Measurements from ENCODE around the gene CCR9.
"Not testable (repeated sequence)": the region's sequence is repeated elsewhere in the genome, so short reads cannot be mapped to it uniquely, and the experiment has no call there.

Gene CCR9, protein sequence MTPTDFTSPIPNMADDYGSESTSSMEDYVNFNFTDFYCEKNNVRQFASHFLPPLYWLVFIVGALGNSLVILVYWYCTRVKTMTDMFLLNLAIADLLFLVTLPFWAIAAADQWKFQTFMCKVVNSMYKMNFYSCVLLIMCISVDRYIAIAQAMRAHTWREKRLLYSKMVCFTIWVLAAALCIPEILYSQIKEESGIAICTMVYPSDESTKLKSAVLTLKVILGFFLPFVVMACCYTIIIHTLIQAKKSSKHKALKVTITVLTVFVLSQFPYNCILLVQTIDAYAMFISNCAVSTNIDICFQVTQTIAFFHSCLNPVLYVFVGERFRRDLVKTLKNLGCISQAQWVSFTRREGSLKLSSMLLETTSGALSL

DNA sequence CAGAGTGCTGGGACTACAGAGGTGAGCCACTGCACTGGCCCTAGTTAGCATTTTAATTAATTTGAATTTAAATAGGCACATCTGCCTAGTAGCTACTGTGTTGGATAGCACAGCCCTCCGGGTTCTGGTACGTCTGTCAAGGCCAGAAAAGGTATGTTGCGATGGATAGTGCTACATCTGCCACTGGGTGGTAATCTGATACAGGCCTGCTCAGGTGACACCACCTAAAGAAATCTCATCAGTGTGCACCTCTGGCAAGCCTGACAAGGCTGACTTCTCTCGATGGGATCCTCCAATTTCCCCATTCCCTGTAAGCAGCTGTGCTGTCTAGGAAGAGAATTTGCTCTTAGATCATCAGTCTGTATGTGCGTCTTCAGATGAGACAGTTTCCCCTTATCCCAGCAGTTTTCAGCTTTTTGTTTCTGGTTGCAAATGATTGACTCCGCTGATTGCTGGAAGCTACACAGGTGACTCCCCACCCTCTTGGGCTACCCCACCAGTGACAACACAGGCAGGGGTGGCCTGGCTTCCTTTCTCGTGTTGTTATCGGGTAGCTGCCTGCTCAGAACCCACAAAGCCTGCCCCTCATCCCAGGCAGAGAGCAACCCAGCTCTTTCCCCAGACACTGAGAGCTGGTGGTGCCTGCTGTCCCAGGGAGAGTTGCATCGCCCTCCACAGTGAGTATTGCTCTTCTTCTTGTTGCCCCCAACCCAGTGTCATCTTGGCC is at the start of gene CCR9:
Gene CCR9, plus strand, starts transcription at position 565 of the 727 bp plus-strand sequence. CDS start 8,391 bp downstream, outside the sequence.
- no peak for DNase-seq (ENCODE audit: low read depth)

DNA sequence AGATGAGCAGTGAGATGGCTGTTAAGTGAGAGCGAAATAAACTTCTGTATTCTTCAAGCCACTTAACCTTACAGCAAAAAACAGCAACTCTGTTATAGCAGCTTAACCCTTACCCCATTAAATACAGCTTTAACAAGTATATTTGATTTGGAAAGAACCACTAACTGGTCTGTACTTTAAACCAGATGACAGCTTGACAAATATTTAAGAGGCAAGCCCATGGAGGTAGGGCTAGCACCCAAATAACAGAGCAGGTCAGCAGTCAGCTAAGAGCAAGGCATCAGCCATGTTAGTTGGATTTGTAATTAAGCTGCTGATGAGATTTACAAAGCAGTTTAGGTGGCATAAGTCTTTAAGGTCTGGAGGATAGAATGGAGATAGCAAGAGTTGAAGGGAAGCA is 47.9 kb upstream of the CCR9 start:
- no peak for DNase-seq (ENCODE audit: low read depth)

DNA sequence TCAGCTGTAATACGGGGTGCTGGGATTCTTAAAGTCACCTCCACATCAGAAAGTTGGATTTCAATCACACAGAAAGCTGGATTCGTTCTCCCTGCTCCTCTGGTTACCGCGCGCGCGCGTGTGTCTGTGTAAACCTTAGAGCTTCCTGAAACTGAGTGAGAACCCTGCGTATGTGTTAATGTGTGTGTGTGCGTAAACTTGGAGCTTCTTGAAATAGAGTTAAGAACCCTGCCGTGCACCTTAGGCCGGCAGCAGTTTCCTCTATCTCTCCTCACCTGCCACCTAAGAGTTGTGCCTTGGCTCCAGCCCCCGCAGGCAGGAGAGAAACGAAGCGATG is 45.0 kb upstream of the CCR9 start:
- peak; percentile 16 for DNase-seq (ENCODE audit: low read depth)

DNA sequence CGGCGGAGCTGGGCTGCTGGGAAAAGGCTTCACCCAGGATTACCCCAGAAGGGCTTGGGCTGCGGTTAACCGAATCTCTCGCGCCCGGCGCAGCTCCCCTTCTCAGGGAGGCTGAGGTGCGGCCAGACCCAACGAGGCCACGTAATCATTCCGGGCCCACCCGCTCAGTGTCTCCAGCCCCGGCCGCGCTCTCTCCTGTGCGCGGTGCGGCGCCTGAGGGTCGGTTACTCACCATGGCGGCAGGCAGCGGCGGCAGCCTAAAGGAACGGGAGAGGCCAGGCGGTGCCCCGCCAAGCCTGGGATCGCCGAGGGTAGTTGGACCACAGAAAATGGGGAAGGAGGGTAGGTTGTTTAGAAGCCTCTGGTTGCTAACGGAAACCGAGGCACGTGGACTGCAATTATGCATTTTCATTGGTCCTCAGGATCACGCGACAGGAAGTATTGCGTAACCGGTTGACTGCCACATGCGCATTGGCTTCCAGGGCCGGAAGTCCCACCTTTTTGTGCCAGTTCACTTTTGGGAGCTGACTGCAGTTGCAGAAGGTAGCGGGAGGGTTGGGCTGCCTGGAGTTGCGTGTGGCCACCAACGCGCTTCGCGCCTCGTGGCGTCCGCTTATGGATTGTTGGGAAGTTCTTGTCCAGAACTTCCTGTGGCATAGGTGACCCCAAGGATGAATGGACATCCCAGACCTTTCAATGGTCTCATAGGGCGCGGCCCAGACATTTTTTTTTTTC is 44.4 kb upstream of the CCR9 start, which contains the start of gene LZTFL1:
Gene LZTFL1, minus strand, starts transcription at position 363 of the 735 bp plus-strand sequence. Its CDS starts 128 bp downstream, at position 235.
- peak; percentile 74 for DNase-seq (ENCODE audit: low read depth)

DNA sequence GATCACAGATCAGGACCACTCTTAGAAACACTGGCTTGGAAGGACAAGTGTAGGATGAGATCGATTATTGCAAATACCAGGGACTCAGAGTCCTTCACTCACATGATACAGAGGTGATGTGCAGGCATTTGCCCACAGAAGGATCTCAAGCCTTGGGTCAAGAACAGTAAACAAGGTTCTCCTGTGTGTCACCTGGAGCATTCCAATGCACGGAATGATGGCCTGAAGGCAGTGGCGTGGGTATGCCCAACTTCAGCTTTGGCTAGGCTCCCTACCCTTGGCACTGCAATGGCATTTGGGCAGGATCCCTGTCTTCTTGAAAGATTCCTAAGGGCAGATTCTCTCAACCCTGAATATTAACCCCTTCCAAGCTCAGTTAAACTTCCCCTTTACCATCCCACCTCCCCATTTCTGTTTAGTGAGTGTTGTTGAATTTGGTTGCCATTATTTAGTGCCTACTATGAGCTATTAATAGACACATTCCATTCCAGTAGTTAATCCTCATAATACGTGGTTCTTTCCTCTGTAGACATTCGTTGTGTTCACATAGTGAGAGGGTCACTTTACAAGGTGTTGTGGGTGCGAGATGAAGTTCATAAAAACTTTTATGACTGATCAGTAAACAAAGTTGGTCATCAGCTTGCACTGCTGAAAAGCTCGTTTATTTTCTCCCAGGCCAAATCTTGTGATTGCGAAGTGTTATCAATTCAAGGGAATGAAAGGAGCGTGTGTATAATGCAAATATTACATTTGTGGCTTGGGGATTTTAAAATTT is 43.3 kb upstream of the CCR9 start:
- no peak for DNase-seq (ENCODE audit: low read depth)

DNA sequence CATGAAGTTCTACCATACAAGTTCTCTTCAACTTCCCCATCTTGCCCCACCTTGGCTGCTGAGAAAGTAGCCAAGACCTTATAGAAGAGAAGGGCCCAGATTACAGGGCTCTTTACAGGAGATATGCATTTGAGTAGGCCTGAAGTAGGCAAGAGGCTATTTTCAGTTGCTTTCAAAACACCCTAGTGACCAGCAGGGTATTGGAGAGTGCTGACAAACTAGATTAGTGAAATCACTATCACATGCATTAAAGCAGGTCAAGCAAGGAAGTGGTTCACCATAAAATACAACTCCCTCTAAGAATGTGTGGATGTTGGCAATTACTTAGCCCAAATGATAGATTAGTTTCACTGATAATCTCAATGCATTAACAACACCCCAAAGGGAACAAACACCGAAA is 41.7 kb upstream of the CCR9 start:
- no peak for DNase-seq (ENCODE audit: low read depth)

DNA sequence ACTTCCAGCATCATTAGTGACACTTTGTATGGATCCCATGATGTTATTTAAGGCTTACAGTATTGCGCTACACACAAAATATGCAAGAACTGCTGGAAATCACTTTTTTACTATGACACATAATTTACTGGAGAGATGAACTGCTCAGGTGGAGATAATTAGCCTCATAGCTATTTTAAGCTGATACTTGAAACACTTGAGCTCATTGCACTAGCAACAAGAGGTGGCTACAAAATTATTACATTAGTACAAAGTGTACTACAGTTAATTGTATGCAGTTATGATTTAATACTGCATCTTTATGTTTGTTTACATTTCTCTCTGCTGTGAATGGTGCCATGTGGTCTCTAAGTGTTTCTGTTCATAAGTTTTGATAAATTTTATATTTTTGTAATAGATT is 38.0 kb upstream of the CCR9 start:
- no peak for DNase-seq (ENCODE audit: low read depth)

DNA sequence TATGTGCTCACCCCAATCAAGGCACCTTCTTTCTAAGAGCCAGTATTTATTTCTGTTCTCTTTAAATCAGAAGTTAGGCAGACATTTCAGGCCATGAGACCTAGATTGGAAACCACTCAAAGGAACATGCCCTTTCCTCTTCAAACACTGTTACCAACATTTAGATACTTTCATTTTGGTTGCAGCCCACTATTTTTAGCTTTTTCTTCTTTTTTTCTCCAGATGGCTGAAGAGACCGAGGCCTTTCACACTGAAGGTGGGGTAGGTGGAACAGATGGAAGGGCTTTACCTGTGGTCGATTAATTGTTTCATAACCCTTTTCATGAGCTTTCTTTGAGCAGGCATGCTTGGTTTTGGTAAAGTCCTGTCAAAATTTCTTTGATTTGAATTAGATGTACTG is 33.5 kb upstream of the CCR9 start:
- DNase-seq (ENCODE audit: low read depth): no peak

DNA sequence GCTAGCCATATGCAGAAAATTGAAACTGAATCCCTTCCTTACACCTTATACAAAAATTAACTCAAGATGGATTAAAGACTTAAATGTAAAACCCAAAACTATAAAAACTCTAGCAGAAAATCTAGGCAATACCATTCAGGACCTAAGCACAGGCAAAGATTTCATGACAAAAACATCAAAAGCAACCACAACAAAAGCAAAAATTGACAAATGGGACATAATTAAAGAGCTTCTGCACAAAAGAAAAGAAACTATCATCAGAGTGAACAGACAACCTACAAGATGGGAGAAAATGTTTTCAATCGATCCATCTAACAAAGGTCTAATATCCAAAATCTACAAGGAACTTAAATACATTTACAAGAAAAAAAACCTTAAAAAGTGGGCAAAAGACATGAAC is 30.0 kb upstream of the CCR9 start:
- DNase-seq (ENCODE audit: low read depth): not testable (repeated sequence)

DNA sequence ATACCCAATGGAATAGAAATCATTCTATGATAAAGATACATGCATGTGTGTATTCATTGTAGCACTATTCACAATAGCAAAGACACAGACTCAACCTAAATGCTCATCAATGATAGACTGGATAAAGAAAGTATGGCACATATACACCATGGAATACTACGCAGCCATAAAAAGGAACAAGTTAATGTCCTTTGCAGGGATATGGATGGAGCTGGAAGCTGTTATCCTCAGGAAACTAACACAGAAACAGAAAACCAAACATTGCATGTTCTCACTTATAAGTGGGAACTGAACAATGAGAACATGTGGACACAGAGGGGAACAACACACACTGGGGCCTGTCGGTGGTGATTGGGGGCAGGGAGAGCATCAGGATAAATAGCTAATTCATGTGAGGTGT is 29.3 kb upstream of the CCR9 start:
- DNase-seq (ENCODE audit: low read depth): not testable (repeated sequence)

DNA sequence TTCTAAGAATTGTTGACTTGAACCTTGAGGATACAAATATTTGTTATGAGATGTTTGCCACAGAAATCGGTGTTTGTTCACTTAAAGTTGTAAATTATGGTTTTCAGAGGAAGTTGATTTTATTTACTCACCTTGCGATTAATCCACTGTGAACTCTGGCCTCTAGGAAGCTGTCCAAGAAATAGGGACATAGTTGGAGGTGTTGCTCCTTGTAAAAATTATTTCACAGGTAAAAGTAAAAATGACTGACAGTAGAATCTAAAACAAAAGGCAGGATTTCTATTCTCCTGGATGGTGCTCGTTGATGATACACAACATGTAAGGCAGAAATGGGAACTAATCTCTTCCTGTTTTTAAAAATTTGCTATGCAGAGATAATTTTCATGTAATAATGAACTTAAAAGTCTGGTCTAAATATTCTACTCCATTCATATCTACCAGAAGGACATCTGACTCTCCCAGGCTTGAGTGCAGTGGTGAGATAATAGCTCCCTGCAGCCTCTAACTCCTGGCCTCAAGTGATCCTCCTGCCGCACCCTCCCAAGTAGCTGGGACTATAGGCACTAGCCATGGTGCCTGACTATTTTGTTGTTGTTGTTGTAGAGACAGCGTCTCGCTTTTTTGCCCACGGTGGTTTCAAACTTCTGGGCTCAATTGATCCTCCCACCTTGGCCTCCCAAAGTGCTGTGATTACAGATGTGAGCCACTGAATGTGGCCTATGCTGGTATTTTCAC is 27.4 kb upstream of the CCR9 start:
- no peak for DNase-seq (ENCODE audit: low read depth)

DNA sequence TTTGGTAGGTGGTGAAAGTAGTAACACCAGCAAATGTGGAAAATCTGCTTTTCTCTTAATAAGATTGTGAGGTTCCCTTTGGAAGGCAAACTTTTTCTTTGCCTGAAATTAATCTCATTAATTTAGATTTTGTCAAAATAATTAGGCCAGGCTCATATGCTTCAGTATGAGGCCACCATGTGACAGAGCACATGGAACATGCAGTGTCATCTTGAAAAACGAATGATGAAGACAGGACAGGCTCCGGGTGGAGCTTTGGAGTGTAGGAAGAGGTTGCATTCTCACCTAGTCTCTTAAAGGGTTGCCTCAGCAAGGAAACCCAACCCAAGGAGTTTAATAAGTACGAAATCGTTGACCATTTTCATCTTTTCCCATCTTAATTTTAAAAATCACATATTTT is 25.9 kb upstream of the CCR9 start:
- DNase-seq (ENCODE audit: low read depth): no peak

DNA sequence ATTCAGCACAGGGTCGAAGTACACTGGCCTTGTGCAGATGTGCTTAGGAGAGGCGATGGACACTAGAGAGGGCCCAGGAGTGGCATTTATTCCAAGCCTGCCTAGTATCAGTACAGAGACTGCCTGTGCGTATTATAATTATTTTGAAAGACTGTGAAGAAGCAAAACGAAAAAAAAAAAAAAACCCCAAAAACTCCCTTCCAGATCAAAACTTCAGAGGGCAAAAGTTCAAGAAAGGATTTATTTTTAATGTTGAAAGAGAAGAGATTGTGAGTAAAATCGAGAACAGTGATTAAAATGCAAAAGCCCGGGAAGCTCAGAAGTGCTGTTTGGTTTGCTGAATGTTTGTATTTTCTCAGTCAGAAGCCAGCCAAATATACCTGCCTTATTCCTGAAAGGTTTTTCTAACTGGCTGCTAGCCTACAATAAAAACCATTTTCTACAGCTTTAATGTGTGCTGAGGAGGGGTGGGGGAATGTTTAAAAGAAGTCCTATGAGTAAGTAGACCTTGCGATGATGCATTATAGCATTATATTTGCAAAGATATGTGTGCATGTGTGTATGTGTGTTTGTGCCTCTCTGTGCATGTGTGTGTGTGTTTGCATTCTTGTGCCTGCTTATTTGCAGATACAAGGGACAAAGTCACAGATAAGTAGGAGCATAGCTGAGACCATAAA is 25.2 kb upstream of the CCR9 start:
- DNase-seq (ENCODE audit: low read depth): no peak

DNA sequence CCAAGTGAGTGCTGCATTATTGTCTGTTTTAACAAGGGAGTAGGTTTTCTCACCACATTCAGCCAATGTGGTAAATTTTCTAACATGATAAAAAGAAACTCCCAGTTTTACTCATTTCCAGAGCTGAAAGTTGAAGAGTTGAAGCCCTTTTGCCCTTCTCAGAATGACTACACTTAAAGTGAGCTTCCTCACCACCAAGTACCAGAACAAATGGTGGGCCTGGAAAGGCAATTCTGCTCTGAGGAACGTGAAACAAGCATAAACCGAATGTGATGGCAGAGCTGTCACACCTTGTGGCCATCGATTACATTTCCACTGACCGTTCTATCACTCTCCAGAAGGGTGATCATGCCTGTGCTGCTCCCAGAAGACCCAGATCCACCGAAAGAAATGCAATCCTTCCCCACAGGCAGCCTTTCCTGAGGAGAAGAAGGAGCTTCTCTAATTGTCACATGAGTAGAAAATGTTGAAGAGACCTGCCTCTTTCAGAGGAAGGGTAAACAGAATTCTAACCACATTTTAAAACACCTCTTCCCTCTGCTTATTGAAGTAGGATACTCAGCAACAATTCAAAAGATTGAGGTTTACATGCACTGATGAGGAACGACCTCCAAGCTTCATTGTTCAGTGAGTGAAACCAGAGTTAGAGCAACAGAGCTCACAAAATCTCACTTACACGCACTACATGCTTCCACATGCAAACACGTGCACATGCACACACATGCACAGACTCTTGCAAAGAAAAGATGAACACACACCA is 21.4 kb upstream of the CCR9 start:
- no peak for DNase-seq (ENCODE audit: low read depth)

DNA sequence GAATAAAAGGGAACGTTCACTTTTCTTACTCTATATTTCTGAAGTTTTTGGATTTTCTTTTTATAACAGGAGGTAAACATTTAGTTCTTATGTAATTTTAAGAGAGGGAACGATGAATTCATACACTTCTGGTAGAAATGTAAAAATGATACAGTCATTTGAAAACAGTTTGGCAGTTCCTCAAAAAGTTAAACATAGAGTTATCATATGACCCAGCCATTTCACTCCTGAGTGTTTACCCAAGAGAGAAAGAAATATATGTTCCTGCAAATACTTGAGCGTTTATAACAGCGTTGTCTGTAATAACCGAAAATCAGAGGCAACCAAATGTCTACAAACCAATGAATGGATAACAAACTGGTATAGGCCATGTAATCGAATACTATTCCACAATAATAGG is 20.8 kb upstream of the CCR9 start:
- DNase-seq (ENCODE audit: low read depth): no peak

DNA sequence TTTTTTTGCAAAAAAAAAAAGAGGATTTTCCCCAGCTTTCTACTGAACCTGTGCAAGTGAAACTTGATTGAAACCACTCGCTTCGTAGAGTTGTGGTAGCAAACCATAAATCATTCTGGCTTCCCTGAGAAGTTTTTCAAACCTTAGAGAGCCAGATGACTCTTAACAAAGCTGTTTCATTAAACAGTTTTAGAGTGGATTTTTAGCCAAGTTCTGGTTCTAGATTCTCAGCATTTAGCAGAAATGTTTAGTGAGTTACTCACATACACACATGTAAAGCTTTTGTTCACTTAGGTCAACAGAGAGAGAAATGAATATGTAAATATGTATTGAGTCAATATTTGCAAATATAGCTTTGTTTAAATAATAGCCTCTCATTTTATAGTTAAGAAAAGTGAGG is 18.1 kb upstream of the CCR9 start:
- no peak for DNase-seq (ENCODE audit: low read depth)

DNA sequence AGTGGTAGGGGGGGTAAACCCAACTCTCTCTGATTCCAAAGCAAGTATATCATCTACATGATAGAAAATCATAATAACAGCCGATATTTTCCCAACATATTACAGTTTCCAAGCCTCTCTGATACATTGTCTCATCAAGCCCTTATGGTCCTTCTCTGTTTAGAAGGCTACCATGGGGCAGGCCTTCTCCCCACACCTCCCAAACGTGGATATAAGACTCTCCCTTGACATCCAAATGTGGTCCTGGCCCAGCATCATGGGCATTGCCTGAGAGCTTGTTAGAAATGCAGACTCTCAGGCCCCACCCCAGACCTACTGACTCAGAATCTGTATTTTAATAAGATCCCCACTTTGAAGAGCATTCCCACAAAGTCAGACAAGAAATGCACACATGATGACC is 17.7 kb upstream of the CCR9 start:
- no peak for DNase-seq (ENCODE audit: low read depth)

DNA sequence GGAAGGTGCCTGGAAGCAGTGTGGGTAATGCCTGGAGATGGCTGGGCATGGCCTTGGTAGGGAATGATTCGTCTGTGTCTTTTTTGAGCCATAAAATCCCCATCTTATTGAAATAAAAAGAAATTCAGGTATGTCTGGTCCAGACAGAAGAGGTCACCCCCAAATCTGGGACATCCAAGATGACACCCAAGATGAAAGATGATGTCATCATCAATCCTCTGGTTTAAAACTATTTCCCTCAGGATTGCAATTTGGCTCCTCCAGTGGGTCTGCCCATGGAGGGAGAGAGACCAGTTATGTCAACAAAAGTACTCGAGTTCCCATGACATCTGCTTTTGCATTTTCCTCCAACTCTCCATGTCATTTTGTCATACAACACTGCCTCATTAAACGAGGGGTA is 16.7 kb upstream of the CCR9 start:
- DNase-seq (ENCODE audit: low read depth): no peak

DNA sequence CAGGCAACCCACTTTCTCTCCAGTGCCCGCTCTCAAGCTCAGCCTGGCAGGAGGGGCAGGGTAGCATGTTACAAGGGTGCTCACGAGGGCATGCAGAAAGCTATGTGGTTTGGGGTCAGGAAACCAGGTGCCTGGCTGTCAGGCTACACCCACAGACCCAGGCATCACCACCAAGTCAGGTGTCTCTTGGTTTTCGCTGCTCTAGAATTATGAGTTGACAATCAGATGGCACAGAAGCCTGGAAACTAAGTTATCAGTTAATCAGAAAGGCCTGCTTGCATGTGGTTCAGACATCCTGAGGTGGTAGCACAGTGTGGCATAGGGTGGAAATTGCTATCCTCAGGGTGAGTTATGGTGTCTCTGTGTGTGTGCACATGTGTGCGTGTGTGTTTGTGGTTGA is 16.2 kb upstream of the CCR9 start:
- peak; percentile 40 for DNase-seq (ENCODE audit: low read depth)

DNA sequence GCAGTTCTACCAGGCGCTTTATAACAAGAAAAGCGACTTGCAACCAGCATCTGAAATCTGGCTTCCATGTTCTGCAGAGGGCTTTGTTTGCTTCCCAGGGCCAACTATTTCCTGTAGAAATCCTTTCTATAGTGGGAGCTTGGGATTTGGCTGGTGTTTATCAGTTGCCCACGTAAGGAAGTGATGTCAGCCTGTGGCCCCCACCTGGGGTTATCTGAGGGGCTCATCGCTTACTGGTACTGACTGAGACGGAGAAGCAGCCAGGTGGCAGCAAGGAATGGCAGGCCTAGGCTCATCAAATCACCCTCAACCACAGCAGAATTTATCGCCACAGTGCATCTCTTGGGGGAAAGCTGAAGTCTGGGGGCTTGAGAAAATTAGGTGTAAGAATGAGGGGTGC is 14.6 kb upstream of the CCR9 start:
- no peak for DNase-seq (ENCODE audit: low read depth)

Measured in activated T-cell treated with anti-CD3 and anti-CD28 coated beads for 1 hour (primary cell).